ENCODE data around the gene CMTM7.

DNA sequence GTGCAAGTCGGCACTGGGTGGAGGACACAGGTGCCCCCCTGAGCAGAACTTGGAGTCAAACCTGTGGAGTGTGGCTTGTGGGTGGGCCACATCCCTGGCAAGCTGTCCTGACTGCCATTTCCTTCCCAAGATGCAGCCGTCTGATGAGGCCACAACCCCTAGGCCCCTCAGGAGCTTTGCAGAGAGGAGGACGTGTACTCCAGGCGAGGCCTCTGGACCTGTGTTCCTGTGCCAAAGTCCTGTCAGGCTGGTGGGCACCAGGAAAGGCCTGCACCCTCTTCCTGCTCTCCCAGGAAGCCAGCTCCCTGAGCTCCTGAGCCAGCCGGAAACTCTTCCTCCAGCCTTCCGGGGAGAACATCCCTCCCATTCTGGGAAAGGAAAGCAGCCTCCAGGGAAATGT lies 62.5 kb downstream of the CMTM7 start:
- TF ChIP-seq EZH2phosphoT487 (IDR thresholded peaks at IDR 0.05; ENCODE audit: low read depth) = no peak
- TF ChIP-seq, protein P1, sequence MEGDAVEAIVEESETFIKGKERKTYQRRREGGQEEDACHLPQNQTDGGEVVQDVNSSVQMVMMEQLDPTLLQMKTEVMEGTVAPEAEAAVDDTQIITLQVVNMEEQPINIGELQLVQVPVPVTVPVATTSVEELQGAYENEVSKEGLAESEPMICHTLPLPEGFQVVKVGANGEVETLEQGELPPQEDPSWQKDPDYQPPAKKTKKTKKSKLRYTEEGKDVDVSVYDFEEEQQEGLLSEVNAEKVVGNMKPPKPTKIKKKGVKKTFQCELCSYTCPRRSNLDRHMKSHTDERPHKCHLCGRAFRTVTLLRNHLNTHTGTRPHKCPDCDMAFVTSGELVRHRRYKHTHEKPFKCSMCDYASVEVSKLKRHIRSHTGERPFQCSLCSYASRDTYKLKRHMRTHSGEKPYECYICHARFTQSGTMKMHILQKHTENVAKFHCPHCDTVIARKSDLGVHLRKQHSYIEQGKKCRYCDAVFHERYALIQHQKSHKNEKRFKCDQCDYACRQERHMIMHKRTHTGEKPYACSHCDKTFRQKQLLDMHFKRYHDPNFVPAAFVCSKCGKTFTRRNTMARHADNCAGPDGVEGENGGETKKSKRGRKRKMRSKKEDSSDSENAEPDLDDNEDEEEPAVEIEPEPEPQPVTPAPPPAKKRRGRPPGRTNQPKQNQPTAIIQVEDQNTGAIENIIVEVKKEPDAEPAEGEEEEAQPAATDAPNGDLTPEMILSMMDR (IDR thresholded peaks at IDR 0.05; ENCODE audit: low read depth, low read length) = no peak

Data from OCI-LY3 (cell line).